Measurements from ENCODE around the gene PAOX.

The PAOX gene

GRCh38 chr10:133439517-133440461, 60.7 kb downstream of the PAOX start:
- DNase-seq (ENCODE audit: low read depth in 2 of 2): no peak

GRCh38 chr10:133440633-133441285, 61.7 kb downstream of the PAOX start:
- no peak for DNase-seq (ENCODE audit: low read depth in 2 of 2)
